OCI-LY3 (cell line): ENCODE data around the gene SNCAIP.
A peak's percentile ranks its signal among the peaks of the same experiment; 100 is the strongest.

Experiments used
- H2AFZ ChIP-seq: fragments of 200-600, 300-600 bp; shearing (Covaris generic); 2 replicates; pipeline ENCODE4 v1.6.0; 2014; ENCODE audit warnings: antibody characterized with exemption, low read depth, low read length
- H3K27ac ChIP-seq: fragments of 200-600, 300-600 bp; sonication (generic); 2 replicates; pipeline ENCODE4 v1.5.1; 2014; ENCODE audit warnings: mild to moderate bottlenecking, low read length, moderate library complexity, mixed read lengths
- H3K27me3 ChIP-seq: fragments of 200-600, 300-600 bp; sonication (generic); 2 replicates; pipeline ENCODE4 v1.6.1; 2014; ENCODE audit warnings: low read depth, low read length, mixed read lengths
- H3K36me3 ChIP-seq: fragments of 200-600, 300-600 bp; sonication (generic); replicated peaks from 2 replicates; pipeline ENCODE3; 2014; ENCODE audit warnings: low read depth, low read length, mixed read lengths
- H3K4me1 ChIP-seq: fragments of 300-600, 200-600 bp; sonication (generic); 2 replicates; pipeline ENCODE4 v1.6.1; 2014; ENCODE audit warnings: low read length, mixed read lengths
- H3K4me2 ChIP-seq: fragments of 200-600, 300-600 bp; sonication (generic); 2 replicates; pipeline ENCODE4 v1.6.1; 2014; ENCODE audit warnings: low read length, mixed read lengths
- H3K4me3 ChIP-seq: fragments of 300-600, 200-600 bp; sonication (generic); 2 replicates; pipeline ENCODE4 v1.5.1; 2014; ENCODE audit warnings: antibody characterized with exemption, mild to moderate bottlenecking, low read length, moderate library complexity
- H3K79me2 ChIP-seq: fragments of 300-600, 200-600 bp; shearing (Covaris generic); 2 replicates; pipeline ENCODE4 v1.6.1; 2014; ENCODE audit warnings: mild to moderate bottlenecking, low read length, mixed read lengths
- H3K9ac ChIP-seq: fragments of 300-600, 200-600 bp; shearing (Covaris generic); 2 replicates; pipeline ENCODE4 v1.6.0; 2014; ENCODE audit warnings: mild to moderate bottlenecking, low read length, moderate library complexity
- H3K9me3 ChIP-seq: fragments of 200-600, 300-600 bp; shearing (Covaris generic); 2 replicates; pipeline ENCODE4 v1.6.1; 2014; ENCODE audit warnings: low read length, mixed read lengths; ENCODE audit not compliant: insufficient read depth
- H4K20me1 ChIP-seq: fragments of 200-600, 300-600 bp; sonication (generic); 2 replicates; pipeline ENCODE4 v1.6.1; 2016; ENCODE audit warnings: low read length, mixed read lengths; ENCODE audit not compliant: insufficient read depth
- CTCF ChIP-seq: fragments of 200-600, 300-600 bp; sonication (generic); IDR thresholded peaks from 2 replicates; pipeline ENCODE4 v1.5.1; 2014; ENCODE audit warnings: antibody characterized with exemption, low read length, low read depth
- EZH2phosphoT487 ChIP-seq: fragments of 200-600 bp; shearing (Covaris generic); IDR thresholded peaks from 2 replicates; pipeline ENCODE4 v1.6.1; 2018; ENCODE audit warnings: antibody characterized with exemption, mixed run types, low read depth

Gene SNCAIP

GRCh38 chr5:122314036-122314435 is 2.0 kb downstream of the SNCAIP start:
- H3K9ac ChIP-seq: no peak overlapping the region; the same call in 1 of the 2 replicates
- H3K4me1 ChIP-seq: peaks cover 53% of the 10 kb centered on the region
- H3K79me2 ChIP-seq: peaks cover 48% of the 10 kb centered on the region
- H3K4me2 ChIP-seq: peak overlapping the region; percentile 100
- no peaks in the 10 kb centered on the region for H4K20me1 ChIP-seq
- H3K27ac ChIP-seq: no peak overlapping the region
- no peak for TF ChIP-seq EZH2phosphoT487
- no peak for TF ChIP-seq CTCF
- H3K4me3 ChIP-seq: peak overlapping the region; percentile 97
- H3K9me3 ChIP-seq: peaks cover 3% of the 10 kb centered on the region; the same call in 1 of the 2 replicates
- no peaks in the 10 kb centered on the region for H3K27me3 ChIP-seq
- no peak overlapping the region for H2AFZ ChIP-seq
- peaks cover 13% of the 10 kb centered on the region for H3K36me3 ChIP-seq

GRCh38 chr5:122315521-122315920 is 3.5 kb downstream of the SNCAIP start:
- H3K9ac ChIP-seq: no peak overlapping the region
- H3K79me2 ChIP-seq: peaks cover 48% of the 10 kb centered on the region
- TF ChIP-seq CTCF (no peak), EZH2phosphoT487 (no peak)
- no peak overlapping the region for H3K4me3 ChIP-seq
- H3K9me3 ChIP-seq: peaks cover 3% of the 10 kb centered on the region; the same call in 1 of the 2 replicates
- peaks cover 13% of the 10 kb centered on the region for H3K36me3 ChIP-seq
- H3K27me3 ChIP-seq: no peaks in the 10 kb centered on the region
- H3K4me1 ChIP-seq: peaks cover 60% of the 10 kb centered on the region
- H4K20me1 ChIP-seq: no peaks in the 10 kb centered on the region
- no peak overlapping the region for H2AFZ ChIP-seq
- H3K4me2 ChIP-seq: no peak overlapping the region
- H3K27ac ChIP-seq: no peak overlapping the region

DNA sequence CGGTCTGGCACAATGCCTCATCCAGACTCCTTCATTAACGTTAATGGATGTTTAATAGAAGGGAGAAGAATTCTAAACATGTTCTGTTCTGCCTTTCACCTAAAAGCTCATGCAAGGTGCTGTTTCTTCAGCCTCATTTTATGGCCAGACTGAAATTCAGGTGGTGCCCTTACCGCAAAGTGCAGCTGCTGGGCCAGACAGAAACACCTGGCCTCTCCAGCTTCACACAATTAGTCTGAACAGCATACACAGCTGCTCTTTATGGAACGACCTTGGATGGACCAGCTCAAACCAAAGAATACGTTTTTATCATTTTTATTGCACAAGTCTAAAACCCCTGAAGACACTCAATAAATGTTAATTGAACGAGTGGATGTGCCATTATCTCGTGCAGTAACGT is 4.6 kb downstream of the SNCAIP start:
- peaks cover 48% of the 10 kb centered on the region for H3K79me2 ChIP-seq
- H3K27me3 ChIP-seq: no peaks in the 10 kb centered on the region
- H3K27ac ChIP-seq: no peak overlapping the region; the same call in 1 of the 2 replicates
- H4K20me1 ChIP-seq: no peaks in the 10 kb centered on the region
- no peak overlapping the region for H2AFZ ChIP-seq
- H3K9ac ChIP-seq: no peak overlapping the region
- peak overlapping the region; percentile 35 for H3K4me2 ChIP-seq
- peaks cover 65% of the 10 kb centered on the region for H3K4me1 ChIP-seq
- TF ChIP-seq CTCF: no peak
- TF ChIP-seq EZH2phosphoT487: no peak
- no peak overlapping the region for H3K4me3 ChIP-seq
- H3K9me3 ChIP-seq: peaks cover 3% of the 10 kb centered on the region; the same call in 1 of the 2 replicates
- peaks cover 16% of the 10 kb centered on the region for H3K36me3 ChIP-seq

DNA sequence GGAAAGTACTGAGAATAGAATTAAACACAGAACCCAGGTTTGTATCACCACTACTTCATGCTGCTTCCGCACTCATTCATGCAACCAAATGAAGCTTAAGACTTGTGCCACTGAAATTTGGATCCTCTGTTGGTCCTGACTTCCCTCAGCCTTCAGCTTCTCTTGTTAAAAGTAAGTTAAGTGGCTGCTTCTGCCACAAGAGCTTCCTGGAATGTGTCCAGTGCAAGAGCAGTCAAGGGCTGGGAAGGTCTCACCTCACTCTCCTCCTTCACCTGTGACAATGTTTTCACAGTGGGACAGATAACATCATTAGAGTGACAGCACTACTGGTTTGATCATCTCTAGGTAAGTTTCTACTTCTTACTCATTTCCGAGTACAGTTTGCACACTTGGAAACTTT is 7.9 kb downstream of the SNCAIP start:
- H3K4me3 ChIP-seq: no peak overlapping the region
- H3K79me2 ChIP-seq: peaks cover 23% of the 10 kb centered on the region
- no peaks in the 10 kb centered on the region for H3K27me3 ChIP-seq
- H3K27ac ChIP-seq: peak overlapping the region; percentile 78
- peak overlapping the region; percentile 31; the same call in 1 of the 2 replicates for H3K9ac ChIP-seq
- TF ChIP-seq CTCF (no peak), EZH2phosphoT487 (no peak)
- peak overlapping the region; percentile 17; the same call in 1 of the 2 replicates for H2AFZ ChIP-seq
- no peaks in the 10 kb centered on the region for H4K20me1 ChIP-seq
- H3K4me1 ChIP-seq: peaks cover 75% of the 10 kb centered on the region
- peaks cover 3% of the 10 kb centered on the region; the same call in 1 of the 2 replicates for H3K9me3 ChIP-seq
- peak overlapping the region; percentile 62 for H3K4me2 ChIP-seq
- H3K36me3 ChIP-seq: peaks cover 15% of the 10 kb centered on the region
